GM19463 (cell line): ENCODE data around the gene ACTL10.
A peak's percentile ranks its signal among the peaks of the same experiment; 100 is the strongest.

Experiments used
- ATAC-seq: cut with Tn5 transposase; IDR thresholded peaks from one replicate; pipeline ENCODE4 v1.9.1; 2021; ENCODE audit warnings: mild to moderate bottlenecking, moderate library complexity; ENCODE audit not compliant: unreplicated experiment

Gene ACTL10

DNA sequence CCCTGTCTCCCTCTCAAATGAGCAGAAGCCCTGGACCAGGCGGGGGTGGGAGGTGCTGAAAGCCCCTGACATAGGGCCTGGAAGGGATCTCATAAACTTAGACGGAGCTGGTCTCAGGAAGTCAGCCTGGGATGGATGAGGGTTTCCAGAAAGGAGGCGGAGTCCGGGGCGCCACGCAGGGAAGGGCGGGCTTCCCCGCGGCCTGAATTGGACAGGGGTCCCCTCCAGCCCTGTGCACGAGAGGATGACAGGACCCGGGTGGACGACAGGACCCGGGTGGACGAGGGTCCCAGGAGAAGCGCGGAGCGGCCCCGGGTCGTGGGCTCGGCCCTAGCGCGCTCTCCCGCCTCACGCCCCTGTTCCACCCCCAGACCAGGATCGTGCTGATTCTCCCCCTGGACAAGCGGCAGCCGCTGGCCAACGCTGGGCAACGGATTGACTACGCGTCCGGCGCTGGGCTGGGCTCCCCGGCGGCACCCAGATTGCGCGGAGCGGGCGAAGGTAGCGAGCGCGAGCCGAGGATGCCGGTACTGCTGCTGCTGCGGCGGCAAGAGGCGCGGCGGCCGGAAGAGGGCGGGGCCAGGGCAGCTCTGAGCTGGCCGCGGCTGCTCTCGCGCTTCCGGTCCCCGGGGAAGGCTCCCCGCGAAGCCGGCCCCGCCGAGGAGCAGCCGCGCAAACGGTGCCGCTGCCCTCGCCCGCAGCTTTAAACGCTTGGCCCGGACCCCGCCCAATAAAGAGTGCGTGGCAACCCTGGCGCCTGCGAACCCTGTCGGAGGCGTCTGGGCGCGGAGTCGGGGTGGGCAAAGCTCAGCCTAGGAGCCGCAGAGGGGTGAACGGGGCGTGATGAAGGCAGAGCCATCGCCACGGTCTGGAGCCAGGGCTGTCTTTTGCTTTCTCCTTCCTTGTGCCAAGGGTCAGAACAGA is 3.3 kb upstream of the ACTL10 start:
- peak; percentile 49 for ATAC-seq

DNA sequence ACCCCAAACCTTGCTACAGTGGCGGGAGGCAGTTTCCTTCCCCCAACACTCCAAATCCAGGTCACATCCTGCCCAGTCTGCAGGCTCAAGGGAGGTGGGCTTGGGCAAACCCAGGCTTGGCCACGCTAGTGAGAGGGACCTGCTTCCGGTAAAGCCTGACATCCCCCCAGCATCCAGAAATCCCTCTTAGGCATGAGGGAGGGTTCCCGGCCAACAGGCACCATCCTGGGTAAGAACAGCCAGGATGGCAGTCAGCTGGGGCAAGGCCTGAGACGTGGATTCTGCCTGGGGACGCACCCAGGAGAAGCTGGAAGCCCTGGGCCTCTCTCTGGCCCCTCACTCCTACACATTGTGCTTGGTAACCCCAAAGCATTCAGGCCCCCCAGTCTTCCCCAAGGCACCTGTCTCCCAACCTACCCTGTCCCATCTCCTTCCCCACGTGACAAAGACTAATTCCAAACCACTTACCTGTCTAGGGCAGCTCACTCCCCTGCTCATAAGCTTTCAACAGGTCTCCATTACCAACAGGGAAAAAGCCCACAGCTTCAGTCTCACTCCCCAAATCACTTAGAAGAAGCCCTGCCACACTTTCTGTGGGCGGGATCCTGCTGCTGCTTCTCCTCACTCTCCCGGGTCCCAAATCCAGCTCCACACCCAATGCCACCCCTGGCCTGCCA is 2.5 kb upstream of the ACTL10 start:
- ATAC-seq, result no peak

DNA sequence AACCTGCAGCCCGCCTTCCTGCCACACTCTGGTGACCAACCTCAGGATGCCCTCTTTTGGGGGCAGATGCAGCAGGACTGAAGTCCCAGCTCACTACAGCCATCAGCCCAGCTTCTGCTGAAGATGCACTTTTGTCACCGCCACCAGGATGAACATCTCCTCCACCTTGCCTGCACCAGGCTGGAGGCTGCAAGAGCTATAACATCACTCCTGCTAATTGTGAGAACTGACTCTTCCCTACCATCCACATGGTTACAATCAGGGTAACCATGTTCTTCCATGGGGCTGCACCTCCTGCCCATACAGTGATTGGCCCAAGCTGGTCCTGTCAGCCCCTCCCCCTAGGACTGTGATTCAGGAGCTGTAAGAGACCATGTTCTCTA is 2.0 kb upstream of the ACTL10 start:
- ATAC-seq, result no peak

DNA sequence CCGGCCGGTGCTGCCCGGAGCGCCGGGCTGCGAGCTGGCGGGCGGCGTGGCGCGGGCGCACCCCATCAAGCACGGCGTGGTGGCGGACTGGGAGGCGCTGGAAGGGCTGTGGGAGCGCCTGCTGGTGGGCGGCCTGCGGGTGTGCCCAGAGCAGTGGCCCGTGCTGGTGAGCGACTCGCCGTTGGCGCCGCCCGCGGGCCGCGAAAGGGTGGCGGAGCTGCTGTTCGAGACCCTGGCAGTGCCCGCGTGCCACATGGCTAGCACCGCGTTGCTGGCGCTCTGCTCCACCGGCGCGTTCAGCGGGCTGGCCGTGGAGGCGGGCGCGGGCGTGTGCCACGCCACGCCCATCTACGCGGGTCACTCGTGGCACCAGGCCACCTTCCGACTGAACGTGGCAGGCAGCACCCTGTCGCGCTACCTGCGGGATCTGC is 517 bp downstream of the ACTL10 start:
- peak; percentile 12 for ATAC-seq

DNA sequence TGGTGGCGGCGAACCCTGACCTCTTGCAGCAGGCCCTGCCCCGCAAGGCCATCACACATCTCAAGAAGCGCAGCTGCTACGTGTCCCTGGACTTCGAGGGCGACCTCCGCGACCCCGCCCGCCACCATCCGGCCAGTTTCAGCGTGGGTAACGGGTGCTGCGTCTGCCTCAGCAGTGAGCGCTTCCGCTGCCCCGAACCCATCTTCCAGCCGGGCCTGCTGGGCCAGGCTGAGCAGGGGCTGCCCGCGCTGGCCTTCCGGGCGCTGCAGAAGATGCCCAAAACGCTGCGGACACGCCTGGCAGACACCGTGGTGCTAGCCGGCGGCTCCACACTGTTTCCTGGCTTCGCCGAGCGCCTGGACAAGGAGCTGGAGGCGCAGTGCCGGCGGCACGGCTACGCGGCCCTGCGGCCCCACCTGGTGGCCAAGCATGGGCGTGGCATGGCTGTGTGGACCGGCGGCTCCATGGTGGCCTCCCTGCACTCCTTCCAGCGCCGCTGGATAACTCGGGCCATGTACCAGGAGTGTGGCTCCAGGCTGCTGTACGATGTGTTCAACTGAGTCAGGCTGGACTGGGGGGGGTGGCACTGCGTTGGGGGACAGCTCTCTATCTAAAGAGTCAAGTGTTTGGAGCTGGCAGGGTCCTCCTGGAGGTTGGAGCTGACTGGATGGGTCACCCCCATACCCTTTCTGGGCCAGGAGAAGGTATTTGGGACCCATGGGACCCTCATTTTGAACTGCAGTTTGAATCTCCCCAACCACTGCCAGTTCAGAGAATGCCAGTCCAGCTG is 1.1 kb downstream of the ACTL10 start:
- ATAC-seq, result no peak

DNA sequence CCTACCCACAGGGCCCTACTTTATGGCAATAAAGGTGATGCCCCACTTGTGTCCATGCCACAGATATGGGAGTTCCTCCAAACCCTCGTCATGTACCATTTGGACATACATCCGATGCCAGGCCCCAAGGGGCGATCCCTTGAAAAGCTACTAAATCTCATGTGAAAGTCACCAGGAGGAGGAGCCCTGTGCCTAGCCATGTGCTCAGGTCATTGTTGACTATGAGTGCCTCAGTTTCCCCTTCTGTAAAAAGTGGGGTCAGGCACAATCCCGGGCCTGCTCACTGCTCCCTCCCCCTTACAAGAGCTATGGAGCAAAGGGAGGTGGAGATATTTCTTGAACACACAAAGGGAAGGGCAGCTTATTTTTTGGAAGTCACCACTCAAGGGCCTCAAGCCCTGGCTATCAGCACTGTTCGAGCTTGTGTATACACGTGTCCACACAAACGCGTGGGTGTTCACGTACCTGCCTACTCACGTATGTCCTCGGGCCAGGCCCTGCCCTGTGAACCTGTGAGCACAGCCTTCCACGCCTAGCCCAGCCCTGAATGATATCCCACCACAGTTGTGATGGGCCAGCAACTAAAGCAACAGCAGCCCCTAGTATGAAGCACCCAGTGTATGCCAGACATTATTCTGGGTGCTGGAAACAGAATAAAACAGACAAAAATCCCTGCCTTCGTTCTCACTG is 1.9 kb downstream of the ACTL10 start:
- ATAC-seq, result no peak

DNA sequence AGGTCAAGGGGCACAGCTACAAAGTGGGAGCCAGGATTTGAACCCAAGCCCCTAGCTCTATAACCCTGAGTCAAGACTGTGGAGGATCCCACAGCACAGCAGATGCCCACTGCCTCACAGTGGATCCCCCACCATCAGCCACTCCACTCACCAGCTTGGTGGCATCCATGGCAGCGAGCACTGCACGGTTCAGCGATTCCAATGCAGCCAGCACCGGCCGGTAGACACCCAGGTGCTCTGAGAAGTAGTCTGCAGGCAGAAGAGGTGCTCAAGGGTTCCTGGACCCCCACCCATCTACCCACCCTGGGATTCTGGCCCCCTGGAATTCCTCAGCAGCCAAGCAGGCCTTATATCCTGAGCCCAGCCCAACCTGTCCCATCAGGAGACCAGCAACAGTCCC is 2.5 kb downstream of the ACTL10 start:
- no peak for ATAC-seq

DNA sequence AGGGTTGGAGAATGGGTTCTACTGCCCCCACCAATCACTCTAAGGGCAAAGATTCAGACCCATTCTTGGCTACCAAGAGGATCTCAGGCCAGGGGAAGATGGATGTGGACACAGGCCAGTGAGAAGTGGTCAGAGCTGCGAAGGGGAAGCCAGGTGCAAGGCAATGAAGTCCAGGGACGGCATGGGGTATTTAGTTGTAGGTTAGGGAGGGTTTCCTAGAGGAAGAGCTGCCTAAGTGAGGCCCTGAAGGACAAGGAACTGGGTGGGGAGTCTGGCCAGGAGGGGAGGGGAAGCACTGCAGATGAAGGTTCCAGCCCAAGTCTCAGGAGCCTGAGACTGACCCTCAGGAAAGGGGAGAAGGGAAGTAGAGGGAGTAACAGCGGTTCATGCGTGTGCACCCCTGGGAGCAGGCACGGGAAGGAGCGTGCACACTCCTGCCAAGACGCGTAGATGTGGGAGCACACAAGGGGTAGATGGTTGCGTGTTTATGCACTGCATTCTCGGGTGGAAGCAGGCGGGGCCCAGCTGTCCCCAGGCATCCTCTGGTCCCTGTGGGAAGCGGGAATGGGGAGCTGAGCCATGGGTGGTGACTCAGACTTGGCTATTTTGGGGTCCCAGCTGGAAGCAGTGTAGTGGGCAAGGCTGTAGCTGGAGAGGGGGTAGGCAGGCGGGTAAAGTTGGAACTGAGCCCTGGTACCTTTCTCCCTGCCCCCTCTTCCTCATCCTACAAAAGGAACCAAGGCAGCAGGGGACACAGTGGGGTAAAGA is 3.3 kb downstream of the ACTL10 start:
- ATAC-seq, result no peak

DNA sequence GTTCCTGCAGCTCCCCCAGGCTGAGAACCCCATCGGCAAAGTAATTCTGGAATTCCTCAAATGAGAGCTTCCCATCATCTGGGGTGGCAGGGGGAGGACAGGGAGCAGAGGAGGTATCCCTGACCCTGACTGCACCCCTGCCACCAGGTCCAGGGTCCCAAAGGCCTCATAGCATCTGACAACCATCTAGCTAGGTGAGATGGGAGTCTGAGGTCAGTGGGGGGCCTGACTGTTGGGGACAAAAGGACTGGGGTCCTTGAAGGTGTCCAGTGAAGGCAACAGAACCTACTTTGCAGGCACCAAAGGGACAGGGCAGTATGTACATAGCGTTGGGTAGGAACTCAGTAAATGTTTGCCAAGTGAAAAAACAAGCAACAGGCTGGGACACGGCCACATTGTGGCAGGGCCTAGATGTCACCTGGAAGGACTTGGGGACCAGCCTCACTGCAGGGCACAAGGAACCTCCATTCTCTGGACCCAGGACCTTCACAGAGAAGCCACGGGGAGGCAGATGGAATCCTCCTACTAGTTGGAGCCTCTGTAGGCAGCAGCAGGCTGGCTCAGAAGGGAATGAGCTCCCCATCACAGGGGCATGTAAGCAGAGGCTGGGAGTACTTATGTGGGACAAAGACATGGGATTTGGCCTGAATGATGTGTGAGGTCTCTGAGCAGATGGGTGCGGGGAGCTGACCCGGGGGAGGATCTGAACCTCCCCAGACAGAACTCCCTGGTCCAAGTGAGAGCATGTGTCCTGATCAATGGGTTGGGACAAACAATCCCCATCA is 4.2 kb downstream of the ACTL10 start:
- ATAC-seq, result no peak

DNA sequence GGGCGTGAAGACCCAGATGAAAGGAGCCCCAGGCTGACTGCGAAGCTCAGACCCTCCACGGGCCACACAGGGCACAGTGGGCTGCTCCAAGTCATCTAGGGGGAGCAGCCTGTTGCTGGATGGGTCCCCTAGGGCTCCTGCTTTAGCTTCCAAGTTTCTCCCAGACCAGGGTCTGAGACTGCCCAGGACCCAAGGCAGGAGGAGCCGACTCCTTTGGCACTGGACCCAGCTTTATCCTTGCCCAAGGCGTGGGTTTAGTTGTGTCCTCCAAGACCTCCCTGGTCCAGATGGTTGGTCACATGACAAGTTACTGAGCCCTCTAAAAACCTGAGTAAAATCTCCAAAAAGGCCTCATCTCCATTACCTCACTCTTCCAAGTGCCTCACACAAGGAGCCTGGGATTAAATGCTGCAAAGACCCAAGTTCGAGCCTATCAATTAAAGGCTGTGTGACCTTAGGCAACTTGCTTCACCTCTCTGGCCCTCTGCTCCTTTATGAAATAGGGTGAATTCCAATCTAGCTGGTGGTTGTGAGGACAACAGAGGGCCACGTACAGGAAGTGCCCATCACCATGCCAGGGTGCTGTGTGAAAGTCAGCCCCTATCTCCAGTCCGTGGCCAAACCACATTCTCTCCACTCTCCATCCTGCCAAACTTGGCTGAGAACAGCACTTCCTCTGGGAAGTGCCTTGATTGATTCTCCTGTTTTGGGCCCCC is 5.0 kb downstream of the ACTL10 start:
- no peak for ATAC-seq

DNA sequence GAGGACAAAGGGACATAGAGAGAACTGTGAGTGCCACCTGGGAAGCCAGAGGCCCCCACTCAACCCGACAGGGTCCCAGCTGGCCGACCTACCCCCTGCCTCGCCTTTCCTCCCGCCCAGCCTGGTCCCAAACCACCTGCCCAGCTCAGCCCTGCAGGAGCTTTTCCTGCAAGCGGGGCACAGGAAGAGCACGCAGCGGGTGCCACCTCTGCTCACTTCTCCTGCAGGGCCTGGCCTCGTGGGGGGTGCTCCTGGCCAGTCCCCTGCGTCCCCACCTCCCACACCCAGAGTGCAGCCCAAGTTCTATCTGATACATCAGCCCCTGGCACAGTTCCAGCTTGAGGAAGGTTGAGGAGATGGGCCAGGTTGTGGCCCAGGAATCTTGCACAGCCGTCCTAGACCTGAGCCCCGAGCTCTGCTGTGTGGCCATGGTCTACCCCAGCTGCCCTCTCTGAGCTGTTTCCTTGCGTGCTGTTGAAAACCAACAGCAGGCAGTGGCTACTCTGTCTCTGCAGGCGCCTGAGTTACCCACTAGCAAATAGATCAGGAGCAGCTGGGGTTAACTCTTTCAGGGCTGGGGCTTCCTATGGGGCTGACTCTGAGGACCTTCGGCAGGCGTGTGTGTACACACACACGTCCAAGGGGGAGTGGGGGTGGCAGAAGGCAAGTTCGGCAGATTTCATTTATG is 5.8 kb downstream of the ACTL10 start:
- no peak for ATAC-seq

DNA sequence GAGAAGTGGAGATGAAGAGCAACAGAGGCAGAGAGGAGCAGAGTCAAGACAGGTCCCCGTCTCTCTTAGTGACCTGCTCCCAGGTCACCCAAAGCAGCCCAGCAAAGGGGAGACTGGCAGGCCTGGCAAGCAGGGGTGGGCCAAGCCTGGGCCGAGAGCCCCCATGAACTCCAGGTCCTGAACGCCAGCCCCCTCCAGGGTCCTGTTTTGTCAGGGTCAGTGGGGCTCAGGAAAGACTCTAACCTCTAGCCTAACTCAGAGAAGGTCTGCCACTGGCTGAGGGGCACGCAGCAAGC is 6.3 kb downstream of the ACTL10 start:
- no peak for ATAC-seq

DNA sequence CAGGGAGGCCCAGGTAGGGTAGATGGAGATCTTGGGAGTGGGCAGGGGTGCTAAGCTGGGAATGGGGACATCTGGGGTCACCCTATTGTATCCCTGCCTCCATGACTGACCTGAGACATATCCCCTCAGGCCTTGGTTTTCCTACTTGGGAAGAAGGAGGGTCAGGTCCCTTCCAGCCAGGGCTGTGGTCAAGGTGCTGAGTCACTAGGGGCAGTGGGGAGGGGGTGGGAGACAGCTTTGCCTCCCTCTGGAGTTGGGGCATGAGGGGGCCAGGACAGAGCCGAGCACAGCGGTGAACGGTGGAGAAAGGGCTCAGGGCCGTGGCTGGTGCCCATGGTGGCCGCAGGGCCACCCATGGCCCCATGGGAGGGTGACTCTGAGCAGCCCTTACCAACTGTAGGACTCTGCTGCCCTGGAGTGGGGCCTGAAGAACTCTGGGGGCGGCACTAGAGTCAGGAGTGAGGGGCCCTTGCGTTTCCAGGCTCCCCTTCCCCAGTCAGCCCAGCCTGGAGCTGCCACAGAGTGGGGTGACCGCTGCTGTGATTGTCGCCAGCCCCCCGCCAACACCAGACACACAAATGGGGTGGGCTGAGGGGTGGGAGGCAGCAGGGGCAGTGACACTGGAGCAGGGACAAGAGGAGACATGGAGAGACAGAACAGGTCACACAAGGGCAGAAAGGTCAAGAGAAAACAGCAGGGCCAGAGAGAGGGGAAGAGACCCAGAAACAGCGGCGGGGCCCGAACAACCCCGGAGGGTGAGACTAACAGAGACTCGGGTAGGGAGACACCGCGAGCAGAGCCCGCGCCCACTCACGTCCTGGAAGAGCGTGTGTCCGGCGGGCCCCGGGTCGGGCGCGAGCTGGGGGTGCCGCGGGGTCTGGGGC is 6.9 kb downstream of the ACTL10 start:
- peak; percentile 43 for ATAC-seq

DNA sequence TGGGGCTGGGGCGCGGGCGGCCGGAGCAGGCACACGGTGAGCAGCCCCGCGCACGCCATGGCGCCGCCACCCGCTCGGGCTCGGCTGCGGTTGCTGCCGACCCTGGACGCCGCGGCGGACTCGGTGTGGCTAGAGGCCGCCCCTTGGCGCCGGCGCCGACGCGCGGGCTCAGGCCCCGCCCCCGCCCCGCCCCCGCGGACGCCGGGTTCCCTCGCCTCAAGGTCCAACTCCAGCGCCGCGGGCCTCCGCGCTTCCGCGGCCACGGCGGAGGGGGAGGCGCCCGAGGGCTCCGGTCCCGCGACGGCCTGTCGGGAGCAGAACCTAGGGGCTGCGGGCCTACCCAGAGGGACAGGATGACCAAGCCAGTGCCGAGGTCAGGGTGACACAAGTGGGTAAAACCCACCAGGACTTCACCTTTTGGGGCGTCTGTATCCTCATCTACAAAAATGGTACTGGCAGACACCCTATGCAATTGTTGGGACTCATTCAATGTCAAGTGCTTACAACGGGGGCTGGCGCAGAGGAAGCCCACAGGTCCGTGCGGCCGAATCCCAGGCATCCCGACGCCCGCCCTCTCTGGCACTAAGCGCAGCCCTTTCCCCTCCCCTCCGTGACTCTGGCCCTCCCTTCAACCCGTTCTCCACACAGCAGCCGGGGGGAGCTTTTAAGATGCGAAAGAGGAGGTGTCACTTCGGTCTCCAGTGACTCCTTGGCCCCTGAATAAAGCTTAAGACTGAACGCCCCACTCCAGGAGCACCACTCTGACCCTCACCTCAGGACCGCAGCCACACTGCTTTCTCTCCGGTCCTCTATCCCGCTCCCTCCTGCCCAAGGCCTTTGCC is 7.8 kb downstream of the ACTL10 start, which contains the start of gene NECAB3:
Gene NECAB3, minus strand, starts transcription at position 135 of the 842 bp plus-strand sequence. Its CDS starts 76 bp downstream, at position 59.
- peak; percentile 82 for ATAC-seq

DNA sequence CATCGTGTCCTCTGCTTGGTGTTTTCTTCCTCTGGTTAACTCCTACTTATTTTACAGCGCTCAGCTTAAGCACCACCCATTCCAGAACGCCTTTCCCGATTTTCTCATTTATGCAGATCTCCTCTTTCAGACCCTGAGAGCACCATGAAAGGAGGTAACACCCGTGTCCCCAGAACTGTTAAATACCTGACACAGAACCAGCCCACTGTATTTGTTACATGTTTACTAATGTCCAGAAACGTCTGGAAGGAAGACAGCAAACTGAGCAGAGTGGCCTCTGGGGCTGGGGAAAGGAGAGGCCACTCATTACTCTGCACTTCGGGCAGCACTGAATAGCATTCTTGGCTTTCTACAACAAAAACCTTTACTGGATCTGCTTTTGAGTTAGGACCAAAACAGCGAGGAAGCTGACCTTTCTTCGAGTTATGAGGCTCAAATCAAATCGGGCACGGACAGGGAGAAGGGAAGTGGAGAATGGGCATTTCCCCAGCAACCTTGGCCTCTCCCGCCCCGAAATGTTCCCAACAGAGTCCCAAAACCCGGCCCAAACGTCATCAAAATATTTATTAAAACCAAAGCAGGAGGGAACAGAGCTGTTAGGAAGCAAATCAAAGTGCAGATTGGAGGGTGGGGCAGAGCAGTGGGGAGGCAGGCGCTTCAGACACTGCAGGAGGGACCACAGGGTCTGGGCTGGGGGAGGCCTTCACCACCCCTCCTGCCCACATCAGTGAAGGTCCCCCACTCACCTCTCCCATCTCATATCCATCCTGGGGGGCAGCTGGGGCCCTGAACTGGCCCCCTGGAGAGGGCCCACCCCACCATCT is 8.6 kb downstream of the ACTL10 start:
- ATAC-seq, result no peak
